Panc1 (cell line): Measurements from ENCODE around the gene CNNM4. TPM values are rescaled to one million over a fixed set of nuclear protein-coding genes. Genes with fewer than 3 reads are reported as not detected.

Experiments used
- ATAC-seq: fragments of 200-7000 bp; cut with Tn5 transposase; 2 replicates; pipeline ENCODE4 v1.9.1; 2020; ENCODE audit warnings: mild to moderate bottlenecking, moderate library complexity
- BruUV-seq: library from RNA; stranded (reverse); fragments of 400-500 nt; replicated peaks from 2 replicates; lab custom pipeline; 2021; lab: Mats Ljungman, UMichigan
- CTCF ChIA-PET: fragments of 300-600 bp; sonication (Branson Sonifier 250); formaldehyde crosslinking; loops from one replicate; lab custom pipeline; 2022; ENCODE audit warnings: antibody characterized with exemption; lab: Charles Lee
- POLR2A ChIA-PET: fragments of 300-600 bp; sonication (Branson Sonifier 250); formaldehyde crosslinking; loops from one replicate; lab custom pipeline; 2022; ENCODE audit warnings: antibody characterized with exemption; lab: Charles Lee
- DNase-seq: peaks from one replicate; pipeline ENCODE4 v3.0.0-alpha.2; 2010; ENCODE audit warnings: low read depth, low spot score
- H3K27ac ChIP-seq: 2 replicates; pipeline ENCODE4 v1.5.1; 2011; ENCODE audit warnings: mild to moderate bottlenecking, low read length, inconsistent platforms
- H3K27me3 ChIP-seq: fragments of 200-500 bp; sonication (Bioruptor generic); 2 replicates; pipeline ENCODE4 v1.6.0; 2014; ENCODE audit warnings: low read length, inconsistent platforms; ENCODE audit not compliant: control insufficient read depth, insufficient read depth
- H3K36me3 ChIP-seq: fragments of 200-500 bp; sonication (Bioruptor generic); 2 replicates; pipeline ENCODE4 v1.5.1; 2014; ENCODE audit warnings: inconsistent platforms, mild to moderate bottlenecking, low read length, moderate library complexity; ENCODE audit not compliant: control insufficient read depth, insufficient read depth
- H3K4me1 ChIP-seq: 2 replicates; pipeline ENCODE4 v1.5.1; 2011; ENCODE audit warnings: inconsistent platforms, mild to moderate bottlenecking, low read length, moderate library complexity; ENCODE audit not compliant: control insufficient read depth, insufficient read depth
- H3K4me3 ChIP-seq, 2 experiments: 2 replicates each; pipeline ENCODE4 v1.5.1; 2011 to 2012; ENCODE audit warnings: low read depth in 2 of 2, low read length in 2 of 2, mild to moderate bottlenecking in 2 of 2, inconsistent platforms in 1 of 2, moderate library complexity in 1 of 2
- H3K9me3 ChIP-seq: fragments of 200-500 bp; sonication (Bioruptor generic); 2 replicates; pipeline ENCODE4 v1.5.1; 2014; ENCODE audit warnings: low read depth, mild to moderate bottlenecking, inconsistent platforms, low read length, moderate library complexity; ENCODE audit not compliant: control insufficient read depth, insufficient read depth
- POLR2AphosphoS5 ChIP-seq: IDR thresholded peaks from 2 replicates; pipeline ENCODE4 v1.6.1; 2012; ENCODE audit warnings: mild to moderate bottlenecking, low read depth, low read length, moderate library complexity
- SIN3A ChIP-seq: IDR thresholded peaks from 2 replicates; pipeline ENCODE4 v1.6.1; 2012; ENCODE audit warnings: low read depth, mild to moderate bottlenecking, low read length, moderate library complexity, borderline replicate concordance; ENCODE audit not compliant: insufficient read depth
- TCF7L2 ChIP-seq: IDR thresholded peaks from 2 replicates; pipeline ENCODE4 v1.6.1; 2011; ENCODE audit warnings: mild to moderate bottlenecking, low read depth, low read length, inconsistent platforms
- in situ Hi-C: cut with HindIII; loops from 2 replicates; pipeline ENCODE4 v1.10.0; 2016; ENCODE audit warnings: low sequenced_read_pairs, low pct_unique_long_range_greater_than_20kb
- intact Hi-C: fragments of 100-400 bp; cut with micrococcal nuclease; formaldehyde crosslinking; loops from one replicate; pipeline ENCODE4 v1.10.0; 2022; ENCODE audit not compliant: unreplicated experiment
- total RNA-seq: library from RNA; stranded (reverse); gene quantifications from one replicate; pipeline ENCODE4 v1.2.1, GENCODE V29; 2021; ENCODE audit not compliant: unreplicated experiment
- TF ChIP-seq, protein P1 (sequence below): fragments of 450-650 bp; IDR thresholded peaks from 2 replicates; pipeline ENCODE4 v1.5.1; 2017; ENCODE audit warnings: mild to moderate bottlenecking
- TF ChIP-seq, protein P2 (sequence below), 2 experiments: IDR thresholded peaks; 2 replicates each; pipeline ENCODE4 v1.6.1; 2011 to 2012; ENCODE audit warnings: low read depth in 2 of 2, control low read depth in 1 of 2, low read length in 1 of 2, mild to moderate bottlenecking in 1 of 2, moderate library complexity in 1 of 2; ENCODE audit not compliant: insufficient read depth in 1 of 2

CNNM4 gene
- total RNA-seq, 1 experiment from 2014 or later: 15.7 TPM

DNA sequence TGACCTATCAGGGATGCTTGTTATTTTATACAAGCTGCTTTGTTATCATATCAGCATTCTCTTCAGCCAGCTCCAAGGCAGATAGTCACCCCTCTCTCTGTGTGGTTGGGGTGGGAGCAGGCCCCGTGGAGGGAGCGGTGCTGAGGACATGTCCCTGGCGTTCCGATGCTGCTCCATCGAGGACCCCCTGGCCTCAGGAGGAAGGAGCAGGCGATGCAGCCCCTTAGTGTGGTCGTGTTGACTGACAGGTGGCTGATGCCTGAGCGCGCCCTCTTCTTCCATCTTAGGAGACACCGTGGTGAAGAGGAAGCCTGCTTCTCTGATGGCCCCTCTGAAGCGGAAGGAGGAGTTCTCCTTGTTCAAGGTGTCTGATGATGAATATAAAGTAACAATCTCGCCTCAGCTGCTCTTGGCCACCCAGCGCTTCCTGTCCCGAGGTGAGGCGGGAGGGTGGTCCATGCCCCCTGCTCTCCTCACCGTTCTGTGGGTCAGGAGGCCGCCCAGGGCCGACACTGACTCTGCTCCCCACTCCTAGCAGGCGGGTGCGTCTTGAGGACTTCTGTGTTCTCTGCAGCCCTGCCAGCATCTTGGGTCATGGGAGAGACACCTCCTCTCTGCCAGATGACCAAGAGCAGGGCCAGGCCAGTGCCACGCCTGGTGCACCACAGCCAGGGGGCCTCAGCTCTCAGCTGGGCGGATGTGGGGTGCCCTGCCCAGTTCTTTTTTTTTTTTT, 66.0 kb downstream of the CNNM4 start:
- no peak for ATAC-seq
- no peak for DNase-seq
- intact Hi-C loops (no loop called here), in situ Hi-C loops (no loop called here)
- no TSS peak for BruUV-seq
- no peak for TF ChIP-seq POLR2AphosphoS5
- TF ChIP-seq TCF7L2: no peak
- TF ChIP-seq SIN3A: no peak
- TF ChIP-seq, protein P1, sequence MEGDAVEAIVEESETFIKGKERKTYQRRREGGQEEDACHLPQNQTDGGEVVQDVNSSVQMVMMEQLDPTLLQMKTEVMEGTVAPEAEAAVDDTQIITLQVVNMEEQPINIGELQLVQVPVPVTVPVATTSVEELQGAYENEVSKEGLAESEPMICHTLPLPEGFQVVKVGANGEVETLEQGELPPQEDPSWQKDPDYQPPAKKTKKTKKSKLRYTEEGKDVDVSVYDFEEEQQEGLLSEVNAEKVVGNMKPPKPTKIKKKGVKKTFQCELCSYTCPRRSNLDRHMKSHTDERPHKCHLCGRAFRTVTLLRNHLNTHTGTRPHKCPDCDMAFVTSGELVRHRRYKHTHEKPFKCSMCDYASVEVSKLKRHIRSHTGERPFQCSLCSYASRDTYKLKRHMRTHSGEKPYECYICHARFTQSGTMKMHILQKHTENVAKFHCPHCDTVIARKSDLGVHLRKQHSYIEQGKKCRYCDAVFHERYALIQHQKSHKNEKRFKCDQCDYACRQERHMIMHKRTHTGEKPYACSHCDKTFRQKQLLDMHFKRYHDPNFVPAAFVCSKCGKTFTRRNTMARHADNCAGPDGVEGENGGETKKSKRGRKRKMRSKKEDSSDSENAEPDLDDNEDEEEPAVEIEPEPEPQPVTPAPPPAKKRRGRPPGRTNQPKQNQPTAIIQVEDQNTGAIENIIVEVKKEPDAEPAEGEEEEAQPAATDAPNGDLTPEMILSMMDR: no peak
- TF ChIP-seq, protein P2, sequence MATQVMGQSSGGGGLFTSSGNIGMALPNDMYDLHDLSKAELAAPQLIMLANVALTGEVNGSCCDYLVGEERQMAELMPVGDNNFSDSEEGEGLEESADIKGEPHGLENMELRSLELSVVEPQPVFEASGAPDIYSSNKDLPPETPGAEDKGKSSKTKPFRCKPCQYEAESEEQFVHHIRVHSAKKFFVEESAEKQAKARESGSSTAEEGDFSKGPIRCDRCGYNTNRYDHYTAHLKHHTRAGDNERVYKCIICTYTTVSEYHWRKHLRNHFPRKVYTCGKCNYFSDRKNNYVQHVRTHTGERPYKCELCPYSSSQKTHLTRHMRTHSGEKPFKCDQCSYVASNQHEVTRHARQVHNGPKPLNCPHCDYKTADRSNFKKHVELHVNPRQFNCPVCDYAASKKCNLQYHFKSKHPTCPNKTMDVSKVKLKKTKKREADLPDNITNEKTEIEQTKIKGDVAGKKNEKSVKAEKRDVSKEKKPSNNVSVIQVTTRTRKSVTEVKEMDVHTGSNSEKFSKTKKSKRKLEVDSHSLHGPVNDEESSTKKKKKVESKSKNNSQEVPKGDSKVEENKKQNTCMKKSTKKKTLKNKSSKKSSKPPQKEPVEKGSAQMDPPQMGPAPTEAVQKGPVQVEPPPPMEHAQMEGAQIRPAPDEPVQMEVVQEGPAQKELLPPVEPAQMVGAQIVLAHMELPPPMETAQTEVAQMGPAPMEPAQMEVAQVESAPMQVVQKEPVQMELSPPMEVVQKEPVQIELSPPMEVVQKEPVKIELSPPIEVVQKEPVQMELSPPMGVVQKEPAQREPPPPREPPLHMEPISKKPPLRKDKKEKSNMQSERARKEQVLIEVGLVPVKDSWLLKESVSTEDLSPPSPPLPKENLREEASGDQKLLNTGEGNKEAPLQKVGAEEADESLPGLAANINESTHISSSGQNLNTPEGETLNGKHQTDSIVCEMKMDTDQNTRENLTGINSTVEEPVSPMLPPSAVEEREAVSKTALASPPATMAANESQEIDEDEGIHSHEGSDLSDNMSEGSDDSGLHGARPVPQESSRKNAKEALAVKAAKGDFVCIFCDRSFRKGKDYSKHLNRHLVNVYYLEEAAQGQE (IDR thresholded peaks at IDR 0.05; ENCODE audit: insufficient read depth in 1 of 2, low read depth in 2 of 2, low read length in 1 of 2): no peak
- Histone ChIP-seq H3K27me3 (no peaks in the 10 kb centered on the region), H3K4me1 (peaks cover 17% of the 10 kb centered on the region), H3K36me3 (peaks cover 3% of the 10 kb centered on the region), H3K4me3 (no peak overlapping the region), H3K27ac (no peak overlapping the region), H3K9me3 (no peaks in the 10 kb centered on the region)
- POLR2A ChIA-PET: no interaction called here
- CTCF ChIA-PET: no interaction called here

DNA sequence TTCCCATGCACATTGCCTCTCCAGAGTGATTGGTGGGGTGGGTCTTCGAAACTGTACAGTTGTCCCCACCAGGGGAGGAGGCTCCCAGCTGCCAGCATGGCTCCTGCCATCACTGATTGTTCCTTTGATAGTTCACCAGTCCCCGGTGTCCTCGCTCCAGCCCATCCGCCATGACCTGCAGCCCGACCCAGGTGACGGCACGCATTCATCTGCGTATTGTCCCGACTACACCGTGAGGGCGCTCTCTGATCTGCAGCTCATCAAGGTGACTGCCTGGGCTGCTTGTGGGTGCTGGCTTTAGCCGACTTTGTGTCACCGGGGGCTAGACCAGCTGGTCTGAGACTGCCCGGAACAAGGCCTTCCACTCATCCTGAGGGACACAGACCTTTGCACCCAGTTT, 67.7 kb downstream of the CNNM4 start:
- intact Hi-C loops (no loop called here), in situ Hi-C loops (no loop called here)
- ATAC-seq (no peak), DNase-seq (no peak)
- no peaks in the 10 kb centered on the region for H3K9me3 ChIP-seq
- H3K27me3 ChIP-seq: no peaks in the 10 kb centered on the region
- CTCF ChIA-PET: no interaction called here
- BruUV-seq: no TSS peak
- TF ChIP-seq, protein P1: no peak
- no peak for TF ChIP-seq POLR2AphosphoS5
- TF ChIP-seq TCF7L2: no peak
- TF ChIP-seq, protein P2 (IDR thresholded peaks at IDR 0.05; ENCODE audit: insufficient read depth in 1 of 2, low read depth in 2 of 2, low read length in 1 of 2): no peak
- TF ChIP-seq SIN3A: no peak
- H3K27ac ChIP-seq: no peak overlapping the region
- peaks cover 3% of the 10 kb centered on the region for H3K36me3 ChIP-seq
- POLR2A ChIA-PET: no interaction called here
- H3K4me1 ChIP-seq: peaks cover 11% of the 10 kb centered on the region
- H3K4me3 ChIP-seq: no peak overlapping the region
